HCT116 (cell line): ENCODE data around the gene GRK2. TPM values are rescaled to one million over a fixed set of nuclear protein-coding genes. Genes with fewer than 3 reads are reported as not detected.
"Not testable (repeated sequence)": the region's sequence is repeated elsewhere in the genome, so short reads cannot be mapped to it uniquely, and the experiment has no call there.

Experiments
- ATAC-seq: fragments of 200-7000 bp; cut with Tn5 transposase; 2 replicates; pipeline ENCODE4 v1.9.1; 2020; ENCODE audit warnings: mild to moderate bottlenecking, moderate library complexity
- BruUV-seq: library from RNA; stranded (reverse); fragments of 400-500 nt; replicated peaks from 2 replicates; lab custom pipeline; 2021; lab: Mats Ljungman, UMichigan
- CTCF ChIA-PET: fragments of 300-600 bp; sonication (Branson Sonifier 250); formaldehyde crosslinking; loops from one replicate; lab custom pipeline; 2021; ENCODE audit warnings: antibody characterized with exemption; lab: Charles Lee
- POLR2A ChIA-PET: fragments of 300-600, 350-600 bp; sonication (Branson Sonifier 250); formaldehyde crosslinking; loops from one replicate; lab custom pipeline; 2021; ENCODE audit warnings: antibody characterized with exemption; lab: Charles Lee
- RAD21 ChIA-PET, 2 experiments: fragments of 300-600 bp; sonication (Branson Sonifier 250); formaldehyde crosslinking; loops; one replicate each; lab custom pipeline; 2023; ENCODE audit warnings: low total read pairs in 2 of 2; ENCODE audit not compliant: uncharacterized antibody in 2 of 2, unreplicated experiment in 2 of 2, low non-redundant PET in 1 of 2; lab: Charles Lee
- DNase-seq: peaks from one replicate; pipeline ENCODE4 v3.0.0-alpha.2; 2010; ENCODE audit warnings: low read depth, low spot score
- H2AFZ ChIP-seq: fragments of 200-600 bp; shearing (Covaris generic), sonication (generic); 2 replicates; pipeline ENCODE4 v1.6.1; 2017; ENCODE audit warnings: low read depth, mixed run types, mixed read lengths, antibody characterized with exemption, low read length; ENCODE audit not compliant: poor library complexity, severe bottlenecking
- H3K27ac ChIP-seq: 2 replicates; pipeline ENCODE4 v1.5.1; 2012; ENCODE audit warnings: low read depth, low read length
- H3K27me3 ChIP-seq: fragments of 200-600 bp; sonication (generic); 2 replicates; pipeline ENCODE4 v1.6.1; 2016; ENCODE audit warnings: mixed run types, low read length, mixed read lengths; ENCODE audit not compliant: insufficient read depth
- H3K36me3 ChIP-seq, 2 experiments: fragments of 200-500 bp in 1 of 2; fragments of 200-600 bp in 1 of 2; sonication (Bioruptor generic) in 1 of 2; sonication (generic) in 1 of 2; 2 replicates each; pipeline versions ENCODE4 v1.5.1 to v1.6.1; 2014 to 2016; ENCODE audit warnings: low read length in 2 of 2, inconsistent platforms in 1 of 2, mixed read lengths in 1 of 2, mixed run types in 1 of 2; ENCODE audit not compliant: insufficient read depth in 2 of 2, control insufficient read depth in 1 of 2
- H3K4me1 ChIP-seq, 2 experiments: fragments of 200-600 bp in 1 of 2; sonication (generic) in 1 of 2; 2 replicates each; pipeline versions ENCODE4 v1.5.1 to v1.6.1; 2012 to 2017; ENCODE audit warnings: low read length in 2 of 2, inconsistent platforms in 1 of 2, mild to moderate bottlenecking in 1 of 2, mixed read lengths in 1 of 2, mixed run types in 1 of 2, moderate library complexity in 1 of 2; ENCODE audit not compliant: insufficient read depth in 2 of 2, control insufficient read depth in 1 of 2
- H3K4me2 ChIP-seq: fragments of 200-600 bp; sonication (generic); 2 replicates; pipeline ENCODE4 v1.6.1; 2017; ENCODE audit warnings: mixed run types, low read length, mixed read lengths
- H3K4me3 ChIP-seq, 2 experiments: fragments of 200-600 bp in 1 of 2; sonication (generic) in 1 of 2; replicated peaks in 1 of 2; 2 replicates each; pipeline ENCODE4 v1.5.1; 2011 to 2016; ENCODE audit warnings: low read length in 2 of 2, control low read depth in 1 of 2, low read depth in 1 of 2, mild to moderate bottlenecking in 1 of 2, mixed read lengths in 1 of 2, mixed run types in 1 of 2
- H3K79me2 ChIP-seq: fragments of 200-600 bp; sonication (generic); 2 replicates; pipeline ENCODE4 v1.6.1; 2017; ENCODE audit warnings: mild to moderate bottlenecking, mixed run types, low read length, moderate library complexity, mixed read lengths; ENCODE audit not compliant: insufficient read depth
- H3K9ac ChIP-seq: fragments of 200-600 bp; sonication (generic); 2 replicates; pipeline ENCODE4 v1.6.1; 2016; ENCODE audit warnings: low read length, mixed read lengths
- H3K9me2 ChIP-seq: fragments of 200-600 bp; sonication (generic), shearing (Covaris generic); 2 replicates; pipeline ENCODE4 v1.6.1; 2017; ENCODE audit warnings: mixed run types, mild to moderate bottlenecking, moderate library complexity; ENCODE audit not compliant: insufficient read depth
- H3K9me3 ChIP-seq, 2 experiments: fragments of 200-500 bp in 1 of 2; fragments of 200-600 bp in 1 of 2; sonication (Bioruptor generic) in 1 of 2; sonication (generic) in 1 of 2; 2 replicates each; pipeline ENCODE4 v1.6.1; 2014 to 2017; ENCODE audit warnings: low read length in 2 of 2, mixed read lengths in 2 of 2, inconsistent platforms in 1 of 2, low read depth in 1 of 2, mild to moderate bottlenecking in 1 of 2, mixed run types in 1 of 2, moderate library complexity in 1 of 2; ENCODE audit not compliant: control insufficient read depth in 1 of 2, insufficient read depth in 1 of 2
- H4K20me1 ChIP-seq: fragments of 200-600 bp; sonication (generic), shearing (Covaris generic); 2 replicates; pipeline ENCODE4 v1.6.1; 2017; ENCODE audit warnings: mixed run types, mild to moderate bottlenecking, moderate library complexity; ENCODE audit not compliant: insufficient read depth
- EGR1 ChIP-seq: IDR thresholded peaks from 2 replicates; pipeline ENCODE4 v1.6.1; 2012; ENCODE audit warnings: low read depth
- intact Hi-C: fragments of 100-400 bp; cut with micrococcal nuclease; formaldehyde crosslinking; loops from 2 replicates; pipeline ENCODE4 v1.10.0; 2022
- total RNA-seq: library from RNA; stranded (reverse); gene quantifications from one replicate; pipeline ENCODE4 v1.2.1, GENCODE V29; 2021; ENCODE audit not compliant: unreplicated experiment

Gene GRK2
- total RNA-seq, 1 experiment from 2014 or later: 83.0 TPM

DNA sequence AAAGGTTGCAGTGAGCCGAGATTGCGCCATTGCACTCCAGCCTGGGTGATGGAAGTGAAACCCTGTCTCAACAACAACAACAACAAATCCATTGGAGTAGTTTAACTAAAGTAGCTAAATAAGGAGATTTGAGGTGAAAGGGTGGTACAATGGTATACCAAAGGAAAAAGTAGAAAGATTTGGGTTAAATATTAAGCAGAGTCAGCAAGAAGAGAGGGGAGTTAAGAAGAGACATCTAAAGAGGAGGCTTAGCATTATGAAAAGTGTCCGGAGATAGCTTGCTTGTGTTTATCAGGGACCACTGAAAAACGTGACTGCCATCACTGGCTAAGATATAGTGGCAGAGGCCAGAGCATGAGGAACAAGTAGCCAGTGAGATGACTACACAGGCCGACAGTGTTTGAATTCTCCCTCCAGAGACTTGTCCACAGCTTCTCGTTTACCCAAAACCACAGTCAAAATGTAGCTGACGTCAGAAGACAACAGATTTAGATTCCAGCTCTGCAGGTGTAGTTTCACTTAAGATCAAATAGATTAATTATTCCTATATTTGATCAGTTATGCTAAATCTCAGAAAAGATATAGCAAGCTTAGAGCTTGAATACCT is 32.6 kb upstream of the GRK2 start:
- Histone ChIP-seq H3K79me2 (0 out of 2 replicates have a peak, but pooled peaks cover 3% of the 10 kb centered on the region), H3K4me1 (peaks cover 1 to 5% of the 10 kb centered on the region in 2 experiments), H4K20me1 (no peaks in the 10 kb centered on the region), H3K9ac (no peak overlapping the region), H3K4me2 (no peak overlapping the region), H3K27me3 (no peaks in the 10 kb centered on the region), H3K36me3 (peaks cover 10 to 19% of the 10 kb centered on the region in 2 experiments; a peak in 3 of 4 replicates), H2AFZ (no peak overlapping the region), H3K9me3 (no peaks in the 10 kb centered on the region), H3K9me2 (no peaks in the 10 kb centered on the region), H3K4me3 (no peak overlapping the region), H3K27ac (no peak overlapping the region)
- DNase-seq: no peak
- no TSS peak for BruUV-seq
- TF ChIP-seq EGR1: no peak
- RAD21 ChIA-PET: no interaction called here
- POLR2A ChIA-PET: no interaction called here
- intact Hi-C loops: no loop called here
- ATAC-seq: no peak
- CTCF ChIA-PET: no interaction called here

DNA sequence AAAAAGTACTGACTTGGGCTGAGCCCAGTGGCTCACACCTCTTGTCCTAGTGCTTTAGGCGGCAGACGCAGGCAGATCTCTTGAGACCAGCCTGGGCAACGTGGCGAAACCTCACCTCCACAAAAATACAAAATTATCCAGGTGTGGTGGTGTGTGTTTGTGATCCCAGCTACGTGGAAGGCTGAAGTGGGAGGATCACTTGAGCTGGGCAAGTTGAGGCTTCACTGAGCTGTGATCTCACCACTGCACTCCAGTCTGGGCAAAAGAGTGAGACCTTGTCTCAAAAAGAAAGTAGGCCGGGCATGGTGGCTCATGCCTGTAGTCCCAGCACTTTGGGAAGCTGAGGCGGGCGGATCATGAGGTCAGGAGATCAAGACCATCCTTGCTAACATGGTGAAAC is 31.7 kb upstream of the GRK2 start:
- H2AFZ ChIP-seq, ATAC-seq, H3K4me2 ChIP-seq, H3K27me3 ChIP-seq, DNase-seq, H3K79me2 ChIP-seq, H4K20me1 ChIP-seq, POLR2A ChIA-PET, BruUV-seq, RAD21 ChIA-PET, H3K27ac ChIP-seq, H3K4me3 ChIP-seq, H3K9me2 ChIP-seq, H3K9ac ChIP-seq, H3K9me3 ChIP-seq, CTCF ChIA-PET, intact Hi-C loops: not testable (repeated sequence)
- Histone ChIP-seq H3K36me3 (peaks cover 6 to 12% of the 10 kb centered on the region in 2 experiments; a peak in 3 of 4 replicates), H3K4me1 (peaks cover 10 to 14% of the 10 kb centered on the region in 2 experiments)
